Breast epithelium (tissue), 3 donors: ENCODE results near the gene TMPRSS9.
"Not testable (repeated sequence)": the region's sequence is repeated elsewhere in the genome, so short reads cannot be mapped to it uniquely, and the experiment has no call there.

ENCODE experiments used
- POLR2A ChIP-seq: fragments of 450-650 bp; IDR thresholded peaks from one replicate; pipeline ENCODE4 v1.6.1; 2016; ENCODE audit warnings: antibody characterized with exemption, mild to moderate bottlenecking, moderate library complexity
- TF ChIP-seq, protein P1 (sequence below), 3 donors: fragments of 450-650 bp; IDR thresholded peaks; one replicate each; pipeline ENCODE4 v1.5.1; 2016 to 2017; ENCODE audit warnings: antibody characterized with exemption in 3 of 3, mild to moderate bottlenecking in 3 of 3, moderate library complexity in 3 of 3

DNA sequence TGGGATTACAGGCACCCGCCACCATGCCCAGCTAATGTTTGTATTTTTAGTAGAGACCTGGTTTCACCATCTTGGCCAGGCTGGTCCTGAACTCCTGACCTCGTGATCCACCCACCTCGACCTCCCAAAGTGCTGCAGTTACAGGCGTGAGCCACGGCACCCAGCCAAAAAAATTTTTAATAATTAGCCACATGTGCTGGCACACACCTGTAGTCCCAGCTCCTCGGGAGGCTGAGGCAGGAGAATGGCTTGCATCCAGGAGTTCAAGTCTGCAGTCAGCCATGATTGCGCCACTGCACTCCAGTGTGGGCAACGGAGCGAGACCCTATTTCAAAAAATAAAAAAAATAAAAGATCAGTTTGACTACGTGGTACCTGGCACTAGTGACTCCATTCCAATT, 98.7 kb downstream of the TMPRSS9 start:
- TF ChIP-seq POLR2A, result not testable (repeated sequence)
- TF ChIP-seq, protein P1, sequence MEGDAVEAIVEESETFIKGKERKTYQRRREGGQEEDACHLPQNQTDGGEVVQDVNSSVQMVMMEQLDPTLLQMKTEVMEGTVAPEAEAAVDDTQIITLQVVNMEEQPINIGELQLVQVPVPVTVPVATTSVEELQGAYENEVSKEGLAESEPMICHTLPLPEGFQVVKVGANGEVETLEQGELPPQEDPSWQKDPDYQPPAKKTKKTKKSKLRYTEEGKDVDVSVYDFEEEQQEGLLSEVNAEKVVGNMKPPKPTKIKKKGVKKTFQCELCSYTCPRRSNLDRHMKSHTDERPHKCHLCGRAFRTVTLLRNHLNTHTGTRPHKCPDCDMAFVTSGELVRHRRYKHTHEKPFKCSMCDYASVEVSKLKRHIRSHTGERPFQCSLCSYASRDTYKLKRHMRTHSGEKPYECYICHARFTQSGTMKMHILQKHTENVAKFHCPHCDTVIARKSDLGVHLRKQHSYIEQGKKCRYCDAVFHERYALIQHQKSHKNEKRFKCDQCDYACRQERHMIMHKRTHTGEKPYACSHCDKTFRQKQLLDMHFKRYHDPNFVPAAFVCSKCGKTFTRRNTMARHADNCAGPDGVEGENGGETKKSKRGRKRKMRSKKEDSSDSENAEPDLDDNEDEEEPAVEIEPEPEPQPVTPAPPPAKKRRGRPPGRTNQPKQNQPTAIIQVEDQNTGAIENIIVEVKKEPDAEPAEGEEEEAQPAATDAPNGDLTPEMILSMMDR (IDR thresholded peaks at IDR 0.05), result not testable (repeated sequence)
